Measurements from ENCODE around the gene CTDSPL.
"Not testable (repeated sequence)": the region's sequence is repeated elsewhere in the genome, so short reads cannot be mapped to it uniquely, and the experiment has no call there.

The CTDSPL gene, protein sequence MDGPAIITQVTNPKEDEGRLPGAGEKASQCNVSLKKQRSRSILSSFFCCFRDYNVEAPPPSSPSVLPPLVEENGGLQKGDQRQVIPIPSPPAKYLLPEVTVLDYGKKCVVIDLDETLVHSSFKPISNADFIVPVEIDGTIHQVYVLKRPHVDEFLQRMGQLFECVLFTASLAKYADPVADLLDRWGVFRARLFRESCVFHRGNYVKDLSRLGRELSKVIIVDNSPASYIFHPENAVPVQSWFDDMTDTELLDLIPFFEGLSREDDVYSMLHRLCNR

GRCh38 chr3:37861620-37862041 lies at the start of gene CTDSPL:
Gene CTDSPL (plus strand): TSS chr3:37861880. CDS start chr3:37862200, 320 bp downstream.
- Histone ChIP-seq H3K4me1 (ENCODE audit: insufficient read depth, low read length) (peaks cover 23% of the 10 kb centered on the region; the same call in 1 of the 2 replicates), H3K27me3 (ENCODE audit: insufficient read depth, low read length) (peaks cover 35% of the 10 kb centered on the region), H3K4me3 (ENCODE audit: low read length) (peak within 1 kb of the TSS; percentile 84), H3K36me3 (ENCODE audit: insufficient read depth, low read depth, low read length) (no peaks in the 10 kb centered on the region), H3K9me3 (ENCODE audit: insufficient read depth, low read depth, low read length) (no peaks in the 10 kb centered on the region), H3K27ac (ENCODE audit: low read length) (no peak within 1 kb of the TSS), H3K9ac (ENCODE audit: low read depth, low read length) (peak within 1 kb of the TSS; percentile 67; the same call in 1 of the 2 replicates)

GRCh38 chr3:37812499-37812896 lies 49.2 kb upstream of the CTDSPL start:
- Histone ChIP-seq H3K27me3 (ENCODE audit: insufficient read depth, low read length) (no peaks in the 10 kb centered on the region; the same call in 1 of the 2 replicates), H3K4me3 (ENCODE audit: low read length) (no peak overlapping the region), H3K9ac (ENCODE audit: low read depth, low read length) (no peak overlapping the region), H3K9me3 (ENCODE audit: insufficient read depth, low read depth, low read length) (no peaks in the 10 kb centered on the region), H3K27ac (ENCODE audit: low read length) (no peak overlapping the region), H3K36me3 (ENCODE audit: insufficient read depth, low read depth, low read length) (no peaks in the 10 kb centered on the region), H3K4me1 (ENCODE audit: insufficient read depth, low read length) (no peaks in the 10 kb centered on the region)

DNA sequence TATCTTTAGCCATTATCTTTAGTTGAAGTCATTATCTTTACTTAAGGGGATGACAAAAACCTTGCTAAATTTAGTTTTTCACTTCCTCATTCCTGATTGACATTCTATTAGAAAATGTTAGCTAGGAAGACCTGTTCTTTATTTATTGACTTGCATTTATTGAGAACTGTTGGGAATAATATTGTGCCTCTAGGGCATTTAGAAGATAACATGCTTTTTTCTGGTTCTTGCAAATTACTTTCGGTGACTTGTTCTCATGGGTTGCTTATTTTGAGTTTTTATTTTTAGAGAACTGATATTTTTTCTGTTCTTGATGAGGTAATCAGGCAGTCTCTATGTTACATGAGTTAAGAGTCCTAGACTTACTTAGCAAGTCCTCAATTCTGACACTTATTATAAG lies 48.3 kb upstream of the CTDSPL start:
- Histone ChIP-seq H3K9ac (ENCODE audit: low read depth, low read length) (no peak overlapping the region), H3K4me1 (ENCODE audit: insufficient read depth, low read length) (no peaks in the 10 kb centered on the region), H3K27me3 (ENCODE audit: insufficient read depth, low read length) (no peaks in the 10 kb centered on the region; the same call in 1 of the 2 replicates), H3K4me3 (ENCODE audit: low read length) (no peak overlapping the region), H3K27ac (ENCODE audit: low read length) (no peak overlapping the region), H3K36me3 (ENCODE audit: insufficient read depth, low read depth, low read length) (no peaks in the 10 kb centered on the region), H3K9me3 (ENCODE audit: insufficient read depth, low read depth, low read length) (no peaks in the 10 kb centered on the region)

DNA sequence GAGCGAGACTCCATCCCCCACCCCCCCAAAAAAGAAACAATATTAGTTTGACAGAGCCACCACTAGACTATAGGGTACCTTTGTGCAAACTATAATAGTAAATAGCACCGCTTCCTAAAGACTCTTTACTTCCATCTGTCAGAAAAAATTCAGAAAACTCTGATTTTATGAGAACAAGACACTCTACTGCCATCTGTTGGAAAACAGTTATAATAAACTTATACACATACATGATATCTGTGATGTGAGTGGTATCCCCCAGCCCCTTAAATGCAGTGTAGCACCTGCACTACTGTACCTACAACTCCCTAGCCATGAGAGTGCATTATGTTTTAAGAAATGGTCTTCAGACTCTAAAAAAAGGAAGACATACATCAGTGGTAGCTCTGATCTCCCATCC lies 47.1 kb upstream of the CTDSPL start:
- Histone ChIP-seq H3K9ac (ENCODE audit: low read depth, low read length) (no peak overlapping the region), H3K27ac (ENCODE audit: low read length) (no peak overlapping the region), H3K27me3 (ENCODE audit: insufficient read depth, low read length) (no peaks in the 10 kb centered on the region; the same call in 1 of the 2 replicates), H3K4me1 (ENCODE audit: insufficient read depth, low read length) (no peaks in the 10 kb centered on the region), H3K4me3 (ENCODE audit: low read length) (no peak overlapping the region), H3K9me3 (ENCODE audit: insufficient read depth, low read depth, low read length) (no peaks in the 10 kb centered on the region), H3K36me3 (ENCODE audit: insufficient read depth, low read depth, low read length) (no peaks in the 10 kb centered on the region)

DNA sequence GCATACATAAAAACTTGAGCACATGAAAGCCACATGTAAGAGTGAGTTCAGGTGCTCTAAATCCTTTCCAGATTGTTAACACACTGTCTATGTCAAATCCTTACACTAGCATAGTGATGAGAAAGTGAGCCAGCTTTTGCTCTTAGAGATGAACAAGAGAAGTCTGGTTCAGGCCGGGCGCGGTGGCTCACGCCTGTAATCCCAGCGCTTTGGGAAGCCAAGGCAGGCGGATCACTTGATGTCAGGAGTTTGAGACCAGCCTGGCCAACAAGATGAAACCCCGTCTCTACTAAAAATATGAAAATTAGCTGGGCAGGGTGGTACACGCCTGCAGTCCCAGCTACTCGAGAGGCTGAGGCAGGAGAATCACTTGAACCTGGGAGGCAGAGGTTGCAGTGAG lies 46.5 kb upstream of the CTDSPL start:
- H3K9ac ChIP-seq (ENCODE audit: low read depth, low read length); H3K27ac ChIP-seq (ENCODE audit: low read length); H3K27me3 ChIP-seq (ENCODE audit: insufficient read depth, low read length); H3K36me3 ChIP-seq (ENCODE audit: insufficient read depth, low read depth, low read length); H3K9me3 ChIP-seq (ENCODE audit: insufficient read depth, low read depth, low read length); H3K4me3 ChIP-seq (ENCODE audit: low read length); H3K4me1 ChIP-seq (ENCODE audit: insufficient read depth, low read length): not testable (repeated sequence)

DNA sequence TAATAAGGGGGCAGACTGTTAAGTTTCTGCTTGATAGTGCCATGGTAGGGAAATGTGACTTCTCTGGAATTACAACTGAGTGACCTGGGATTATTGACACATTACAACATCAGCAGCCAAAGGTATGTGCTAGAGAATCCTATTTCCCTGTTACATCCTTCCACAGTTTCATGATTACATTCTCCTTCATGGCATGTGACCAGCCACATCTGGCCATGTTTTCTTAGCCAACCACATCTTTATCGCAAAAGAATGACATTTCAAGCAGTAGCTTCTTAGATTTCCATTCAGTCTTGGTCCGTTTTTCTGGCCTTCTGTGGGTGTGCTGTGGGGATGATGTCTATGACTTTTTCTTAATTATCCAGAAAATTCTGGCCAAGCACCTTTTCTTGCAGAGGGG lies 45.4 kb upstream of the CTDSPL start:
- H3K27ac ChIP-seq (ENCODE audit: low read length), result no peak overlapping the region
- no peaks in the 10 kb centered on the region for H3K4me1 ChIP-seq (ENCODE audit: insufficient read depth, low read length)
- H3K9me3 ChIP-seq (ENCODE audit: insufficient read depth, low read depth, low read length), result no peaks in the 10 kb centered on the region
- no peak overlapping the region for H3K4me3 ChIP-seq (ENCODE audit: low read length)
- H3K36me3 ChIP-seq (ENCODE audit: insufficient read depth, low read depth, low read length), result no peaks in the 10 kb centered on the region
- H3K27me3 ChIP-seq (ENCODE audit: insufficient read depth, low read length), result no peaks in the 10 kb centered on the region; the same call in 1 of the 2 replicates
- H3K9ac ChIP-seq (ENCODE audit: low read depth, low read length), result no peak overlapping the region

DNA sequence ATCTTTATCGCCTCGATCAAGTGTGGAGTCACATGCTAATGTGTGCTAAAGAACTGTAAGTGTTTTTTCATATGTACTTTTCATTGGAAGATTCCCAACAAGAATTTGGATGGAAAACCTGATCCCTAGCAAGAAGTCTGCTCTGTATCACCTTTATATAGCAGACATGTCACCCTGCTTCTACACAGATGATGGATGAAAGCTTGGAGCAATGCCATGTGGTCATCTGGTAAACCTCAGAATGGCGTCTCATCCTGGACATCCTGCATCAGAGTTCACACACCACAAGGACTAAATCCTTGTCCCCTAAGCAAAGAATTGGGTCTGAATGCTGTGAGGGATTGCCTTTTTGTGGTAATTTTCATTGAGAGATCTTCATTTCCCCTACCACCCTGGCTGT lies 42.1 kb upstream of the CTDSPL start:
- peaks cover 1% of the 10 kb centered on the region; the same call in 1 of the 2 replicates for H3K4me1 ChIP-seq (ENCODE audit: insufficient read depth, low read length)
- H3K27ac ChIP-seq (ENCODE audit: low read length), result no peak overlapping the region
- no peak overlapping the region for H3K9ac ChIP-seq (ENCODE audit: low read depth, low read length)
- no peaks in the 10 kb centered on the region for H3K36me3 ChIP-seq (ENCODE audit: insufficient read depth, low read depth, low read length)
- H3K9me3 ChIP-seq (ENCODE audit: insufficient read depth, low read depth, low read length), result no peaks in the 10 kb centered on the region
- no peaks in the 10 kb centered on the region; the same call in 1 of the 2 replicates for H3K27me3 ChIP-seq (ENCODE audit: insufficient read depth, low read length)
- no peak overlapping the region for H3K4me3 ChIP-seq (ENCODE audit: low read length)

DNA sequence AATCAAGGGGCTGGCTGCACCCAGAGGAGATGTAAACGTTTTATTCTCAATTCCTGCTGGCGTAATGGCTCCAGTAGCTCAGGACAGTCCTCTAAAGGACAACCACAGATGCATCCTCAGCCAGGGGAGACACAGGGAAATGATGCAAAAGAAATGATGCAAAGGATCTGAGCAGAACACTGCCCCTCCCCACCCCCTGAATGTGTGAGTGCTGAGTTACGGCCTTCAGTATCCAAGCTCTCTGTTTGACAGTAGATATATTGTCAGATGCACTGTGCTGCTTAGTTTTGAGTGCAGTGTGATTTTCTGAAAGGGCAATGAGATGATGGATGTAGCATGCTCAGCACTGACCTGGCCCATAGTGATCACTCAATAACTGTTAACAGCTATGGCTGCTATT lies 41.4 kb upstream of the CTDSPL start:
- Histone ChIP-seq H3K9ac (ENCODE audit: low read depth, low read length) (no peak overlapping the region), H3K27me3 (ENCODE audit: insufficient read depth, low read length) (no peaks in the 10 kb centered on the region; the same call in 1 of the 2 replicates), H3K36me3 (ENCODE audit: insufficient read depth, low read depth, low read length) (no peaks in the 10 kb centered on the region), H3K27ac (ENCODE audit: low read length) (no peak overlapping the region), H3K9me3 (ENCODE audit: insufficient read depth, low read depth, low read length) (no peaks in the 10 kb centered on the region), H3K4me3 (ENCODE audit: low read length) (no peak overlapping the region), H3K4me1 (ENCODE audit: insufficient read depth, low read length) (peaks cover 7% of the 10 kb centered on the region; the same call in 1 of the 2 replicates)

DNA sequence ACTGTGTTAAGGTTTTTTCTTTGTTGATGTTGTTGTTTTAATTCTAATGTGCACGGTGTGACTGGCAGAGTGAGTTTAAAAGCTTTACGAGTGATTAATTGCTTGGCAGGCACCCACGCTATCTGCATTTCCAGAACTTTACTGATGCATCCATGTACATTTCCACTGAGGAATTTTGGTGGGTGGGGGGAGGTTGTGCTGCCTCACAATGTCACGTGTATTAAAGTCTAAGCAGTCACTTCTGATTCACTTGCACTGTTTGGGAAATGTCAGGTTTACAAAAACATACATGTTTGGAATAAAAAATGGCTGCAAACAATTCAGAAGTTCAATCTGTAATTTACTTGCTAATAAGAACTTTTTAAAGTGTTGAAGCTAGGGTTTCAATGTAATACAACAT lies 38.5 kb upstream of the CTDSPL start:
- Histone ChIP-seq H3K4me1 (ENCODE audit: insufficient read depth, low read length) (peaks cover 7% of the 10 kb centered on the region; the same call in 1 of the 2 replicates), H3K9ac (ENCODE audit: low read depth, low read length) (no peak overlapping the region), H3K27ac (ENCODE audit: low read length) (no peak overlapping the region), H3K36me3 (ENCODE audit: insufficient read depth, low read depth, low read length) (no peaks in the 10 kb centered on the region), H3K9me3 (ENCODE audit: insufficient read depth, low read depth, low read length) (no peaks in the 10 kb centered on the region), H3K27me3 (ENCODE audit: insufficient read depth, low read length) (no peaks in the 10 kb centered on the region), H3K4me3 (ENCODE audit: low read length) (no peak overlapping the region)

DNA sequence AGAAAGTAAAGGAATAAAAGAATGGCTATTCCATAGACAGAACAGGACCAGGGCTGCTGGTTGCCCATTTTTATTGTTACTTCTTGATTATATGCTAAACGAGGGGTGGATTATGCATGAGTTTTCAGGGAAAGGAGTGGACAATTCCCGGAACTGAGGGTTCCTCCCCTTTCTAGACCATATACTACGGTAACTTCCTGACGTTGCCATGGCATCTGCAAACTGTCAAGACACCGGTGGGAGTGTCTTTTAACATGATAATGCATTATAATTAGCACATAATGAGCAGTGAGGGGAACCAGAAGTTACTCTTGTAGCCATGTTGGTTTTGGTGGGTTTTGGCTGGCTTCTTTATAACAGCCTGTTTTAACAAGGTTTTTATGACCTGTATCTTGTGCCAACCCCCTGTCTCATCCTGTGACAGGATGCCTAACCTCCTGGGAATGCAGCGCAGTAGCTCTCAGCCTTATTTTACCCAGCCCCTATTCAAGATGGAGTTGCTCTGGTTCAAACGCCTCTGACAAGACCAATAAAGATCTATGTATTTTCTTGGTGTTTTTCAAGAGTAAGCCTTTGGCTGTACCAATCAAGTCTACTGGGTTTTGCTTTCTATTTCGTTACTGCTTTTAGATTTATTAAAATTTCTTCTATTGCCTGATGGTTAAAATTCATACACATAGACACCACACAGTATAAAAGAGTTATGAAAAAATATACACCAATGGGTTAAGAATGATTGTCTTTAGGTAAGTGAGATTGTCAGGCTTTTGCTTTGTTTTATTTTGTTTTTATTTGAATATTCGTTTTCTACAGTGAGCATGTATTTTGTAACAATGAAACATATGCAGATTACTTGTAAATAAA lies 37.4 kb upstream of the CTDSPL start:
- no peaks in the 10 kb centered on the region for H3K27me3 ChIP-seq (ENCODE audit: insufficient read depth, low read length)
- H3K9ac ChIP-seq (ENCODE audit: low read depth, low read length), result no peak overlapping the region
- no peak overlapping the region for H3K4me3 ChIP-seq (ENCODE audit: low read length)
- H3K9me3 ChIP-seq (ENCODE audit: insufficient read depth, low read depth, low read length), result no peaks in the 10 kb centered on the region
- H3K4me1 ChIP-seq (ENCODE audit: insufficient read depth, low read length), result peaks cover 7% of the 10 kb centered on the region; the same call in 1 of the 2 replicates
- H3K36me3 ChIP-seq (ENCODE audit: insufficient read depth, low read depth, low read length), result no peaks in the 10 kb centered on the region
- H3K27ac ChIP-seq (ENCODE audit: low read length), result no peak overlapping the region

DNA sequence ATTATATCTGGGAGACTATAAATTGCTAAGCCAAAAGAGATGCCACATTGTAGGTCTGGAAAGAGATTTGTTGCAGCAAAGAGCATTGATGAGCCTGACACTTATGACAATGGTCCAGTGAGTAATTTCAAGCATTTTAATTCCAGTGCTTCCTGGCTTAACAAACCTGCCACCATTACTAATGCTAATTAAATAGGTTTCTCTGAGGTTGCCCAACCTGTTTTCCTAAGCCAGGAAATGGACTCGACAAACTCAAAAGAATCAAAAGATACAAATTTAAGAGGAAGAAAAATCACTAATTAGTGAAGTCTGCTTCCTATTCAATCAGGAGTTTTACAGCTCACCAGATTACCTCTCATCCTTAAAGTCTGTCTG lies 36.7 kb upstream of the CTDSPL start:
- Histone ChIP-seq H3K4me1 (ENCODE audit: insufficient read depth, low read length) (peaks cover 7% of the 10 kb centered on the region; the same call in 1 of the 2 replicates), H3K36me3 (ENCODE audit: insufficient read depth, low read depth, low read length) (no peaks in the 10 kb centered on the region), H3K9me3 (ENCODE audit: insufficient read depth, low read depth, low read length) (no peaks in the 10 kb centered on the region), H3K9ac (ENCODE audit: low read depth, low read length) (no peak overlapping the region), H3K4me3 (ENCODE audit: low read length) (no peak overlapping the region), H3K27ac (ENCODE audit: low read length) (no peak overlapping the region), H3K27me3 (ENCODE audit: insufficient read depth, low read length) (no peaks in the 10 kb centered on the region)
